ENCODE data around the gene BLM. TPM values are rescaled to one million over a fixed set of nuclear protein-coding genes. Genes with fewer than 3 reads are reported as not detected.

Gene BLM
- total and polyA plus RNA-seq, 10 of the 15 experiments (the other 5 are each of a cell fraction or from before 2014, with no cell fraction given), result 23.0 to 68.4 (median 43.9) TPM

DNA sequence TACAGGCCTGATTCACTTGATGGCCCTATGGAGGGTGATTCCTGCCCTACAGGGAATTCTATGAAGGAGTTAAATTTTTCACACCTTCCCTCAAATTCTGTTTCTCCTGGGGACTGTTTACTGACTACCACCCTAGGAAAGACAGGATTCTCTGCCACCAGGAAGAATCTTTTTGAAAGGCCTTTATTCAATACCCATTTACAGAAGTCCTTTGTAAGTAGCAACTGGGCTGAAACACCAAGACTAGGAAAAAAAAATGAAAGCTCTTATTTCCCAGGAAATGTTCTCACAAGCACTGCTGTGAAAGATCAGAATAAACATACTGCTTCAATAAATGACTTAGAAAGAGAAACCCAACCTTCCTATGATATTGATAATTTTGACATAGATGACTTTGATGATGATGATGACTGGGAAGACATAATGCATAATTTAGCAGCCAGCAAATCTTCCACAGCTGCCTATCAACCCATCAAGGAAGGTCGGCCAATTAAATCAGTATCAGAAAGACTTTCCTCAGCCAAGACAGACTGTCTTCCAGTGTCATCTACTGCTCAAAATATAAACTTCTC is 43.6 kb downstream of the BLM start (continued):
- TF ChIP-seq POLR2AphosphoS2 (IDR thresholded peaks at IDR 0.05; ENCODE audit: low read depth, low read length) (no peak), ZNF274 (IDR thresholded peaks at IDR 0.05; ENCODE audit: insufficient read depth, insufficient read length) (no peak)
- TF ChIP-seq, protein P1, sequence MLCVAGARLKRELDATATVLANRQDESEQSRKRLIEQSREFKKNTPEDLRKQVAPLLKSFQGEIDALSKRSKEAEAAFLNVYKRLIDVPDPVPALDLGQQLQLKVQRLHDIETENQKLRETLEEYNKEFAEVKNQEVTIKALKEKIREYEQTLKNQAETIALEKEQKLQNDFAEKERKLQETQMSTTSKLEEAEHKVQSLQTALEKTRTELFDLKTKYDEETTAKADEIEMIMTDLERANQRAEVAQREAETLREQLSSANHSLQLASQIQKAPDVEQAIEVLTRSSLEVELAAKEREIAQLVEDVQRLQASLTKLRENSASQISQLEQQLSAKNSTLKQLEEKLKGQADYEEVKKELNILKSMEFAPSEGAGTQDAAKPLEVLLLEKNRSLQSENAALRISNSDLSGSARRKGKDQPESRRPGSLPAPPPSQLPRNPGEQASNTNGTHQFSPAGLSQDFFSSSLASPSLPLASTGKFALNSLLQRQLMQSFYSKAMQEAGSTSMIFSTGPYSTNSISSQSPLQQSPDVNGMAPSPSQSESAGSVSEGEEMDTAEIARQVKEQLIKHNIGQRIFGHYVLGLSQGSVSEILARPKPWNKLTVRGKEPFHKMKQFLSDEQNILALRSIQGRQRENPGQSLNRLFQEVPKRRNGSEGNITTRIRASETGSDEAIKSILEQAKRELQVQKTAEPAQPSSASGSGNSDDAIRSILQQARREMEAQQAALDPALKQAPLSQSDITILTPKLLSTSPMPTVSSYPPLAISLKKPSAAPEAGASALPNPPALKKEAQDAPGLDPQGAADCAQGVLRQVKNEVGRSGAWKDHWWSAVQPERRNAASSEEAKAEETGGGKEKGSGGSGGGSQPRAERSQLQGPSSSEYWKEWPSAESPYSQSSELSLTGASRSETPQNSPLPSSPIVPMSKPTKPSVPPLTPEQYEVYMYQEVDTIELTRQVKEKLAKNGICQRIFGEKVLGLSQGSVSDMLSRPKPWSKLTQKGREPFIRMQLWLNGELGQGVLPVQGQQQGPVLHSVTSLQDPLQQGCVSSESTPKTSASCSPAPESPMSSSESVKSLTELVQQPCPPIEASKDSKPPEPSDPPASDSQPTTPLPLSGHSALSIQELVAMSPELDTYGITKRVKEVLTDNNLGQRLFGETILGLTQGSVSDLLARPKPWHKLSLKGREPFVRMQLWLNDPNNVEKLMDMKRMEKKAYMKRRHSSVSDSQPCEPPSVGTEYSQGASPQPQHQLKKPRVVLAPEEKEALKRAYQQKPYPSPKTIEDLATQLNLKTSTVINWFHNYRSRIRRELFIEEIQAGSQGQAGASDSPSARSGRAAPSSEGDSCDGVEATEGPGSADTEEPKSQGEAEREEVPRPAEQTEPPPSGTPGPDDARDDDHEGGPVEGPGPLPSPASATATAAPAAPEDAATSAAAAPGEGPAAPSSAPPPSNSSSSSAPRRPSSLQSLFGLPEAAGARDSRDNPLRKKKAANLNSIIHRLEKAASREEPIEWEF (IDR thresholded peaks at IDR 0.05; ENCODE audit: insufficient replicate concordance, low read depth, low read length), result no peak

DNA sequence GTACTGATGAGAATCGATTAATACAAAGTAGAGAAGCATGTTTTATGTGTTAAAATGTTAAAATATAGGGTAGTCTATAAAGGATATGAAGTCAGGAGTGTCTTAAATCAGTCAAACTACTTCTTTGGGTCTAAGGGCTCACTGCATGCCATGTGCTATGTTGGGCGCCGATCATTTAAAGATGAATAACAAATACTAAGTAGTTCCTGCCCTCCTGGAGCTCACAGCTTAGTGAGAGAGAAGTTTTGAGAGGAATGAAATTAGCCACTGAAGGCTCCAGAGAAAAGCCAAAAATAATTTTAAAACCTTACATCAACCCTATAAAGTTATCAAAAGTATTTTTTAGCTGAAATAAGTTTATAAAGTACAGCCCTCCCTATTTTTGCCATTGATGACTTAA is 44.5 kb downstream of the BLM start:
- ATAC-seq, result no peak
- DNase-seq (ENCODE audit: low read depth, low spot score), result no peak
- H3K27me3 ChIP-seq (replicated peaks in 1 of 2; ENCODE audit: control insufficient read depth in 2 of 2, insufficient read depth in 2 of 2, low read length in 1 of 2), result no peaks in the 10 kb centered on the region
- no peak overlapping the region for H3K9ac ChIP-seq (ENCODE audit: control insufficient read depth, insufficient read depth, low read length)
- ChIA-PET CTCF (interaction anchor here (0.7 to 2.0 kb wide), 3 partner anchors 9 to 471 kb away, joined by 3 to 6 read pairs (median 4); no protein-coding TSS in a partner anchor), POLR2A (no interaction called here), SMC1A (ENCODE audit: uncharacterized antibody, unreplicated experiment) (interaction anchor here (1.8 to 2.7 kb wide), 3 partner anchors 15 to 114 kb away, joined by 5 to 7 read pairs (median 6); no protein-coding TSS in a partner anchor), RAD21 (ENCODE audit: unreplicated experiment) (interaction anchor here (0.5 kb wide), 1 partner anchor 28 kb away, joined by 3 read pairs; no protein-coding TSS in a partner anchor)
- H3K4me3 ChIP-seq, result no peak overlapping the region
- H4K20me1 ChIP-seq (ENCODE audit: control insufficient read depth, insufficient read depth), result no peaks in the 10 kb centered on the region
- no TSS peak for BruUV-seq (replicated peaks)
- H3K4me1 ChIP-seq (ENCODE audit: control insufficient read depth, insufficient read depth, low read length), result no peaks in the 10 kb centered on the region
- H2AFZ ChIP-seq (ENCODE audit: control insufficient read depth, low read depth, low read length), result no peak overlapping the region
- H3K4me2 ChIP-seq (ENCODE audit: control insufficient read depth, insufficient read depth), result no peak overlapping the region
- TF ChIP-seq WRNIP1 (IDR thresholded peaks at IDR 0.05; ENCODE audit: borderline replicate concordance, low read depth, low read length) (no peak), KDM1A (IDR thresholded peaks at IDR 0.05; ENCODE audit: borderline replicate concordance) (no peak), NRF1 (conservative IDR thresholded peaks at IDR 0.05; ENCODE audit: low read depth, low read length) (no peak), STAT3 (IDR thresholded peaks at IDR 0.05; ENCODE audit: low read depth, low read length) (no peak), RUNX3 (IDR thresholded peaks at IDR 0.05; ENCODE audit: low read length) (no peak), CBX3 (IDR thresholded peaks at IDR 0.05; ENCODE audit: borderline replicate concordance, low read depth) (no peak), ZBTB11 (CRISPR knock-in tag; IDR thresholded peaks at IDR 0.05) (no peak), ZNF217 (IDR thresholded peaks at IDR 0.05) (no peak), NFYB (IDR thresholded peaks at IDR 0.05; ENCODE audit: insufficient read depth, low read depth, low read length) (no peak)
- 96% methylated on average over 3 of the region's 3 CpGs for WGBS (ENCODE audit: insufficient coverage, insufficient replicate concordance, low lambda C conversion rate, missing lambda C conversion rate)
- in situ Hi-C loops (cut with MboI), result no loop called here
- no peak for FAIRE-seq
- intact Hi-C loops (cut with micrococcal nuclease; ENCODE audit: unreplicated experiment), result loop anchor here (5.0 kb wide), 1 partner anchor 444 kb away; no protein-coding TSS in a partner anchor
- H3K27ac ChIP-seq (ENCODE audit: control insufficient read depth, insufficient read depth), result no peak overlapping the region
- H3K9me3 ChIP-seq (replicated peaks; ENCODE audit: control insufficient read depth, insufficient read depth, low read length), result no peaks in the 10 kb centered on the region
- H3K79me2 ChIP-seq (ENCODE audit: control insufficient read depth, insufficient read depth, low read length), result no peaks in the 10 kb centered on the region
- peaks cover 5 to 35% of the 10 kb centered on the region in 2 experiments for H3K36me3 ChIP-seq (ENCODE audit: control insufficient read depth in 2 of 2, insufficient read depth in 2 of 2, low read length in 1 of 2)

Measured in GM12878 (cell line).